Liver (tissue), 9 donors: ENCODE measurements around the gene CCDC33. TPM values are rescaled to one million over a fixed set of nuclear protein-coding genes. Genes with fewer than 3 reads are reported as not detected.

Experiments
- DNase-seq: peaks from one replicate; pipeline ENCODE4 v3.0.0-alpha.2; 2017; ENCODE audit warnings: low spot score
- H3K27ac ChIP-seq, 2 donors: one replicate each; pipeline ENCODE4 v1.7.0; 2013; ENCODE audit warnings: inconsistent platforms in 2 of 2, low read length in 2 of 2, control low read depth in 1 of 2, low read depth in 1 of 2, mild to moderate bottlenecking in 1 of 2
- H3K27me3 ChIP-seq, 4 donors: one replicate each; pipeline versions ENCODE4 v1.6.1 to v1.7.0; 2013; ENCODE audit warnings: low read length in 3 of 4, inconsistent platforms in 1 of 4, mild to moderate bottlenecking in 1 of 4, moderate library complexity in 1 of 4; ENCODE audit not compliant: control insufficient read depth in 4 of 4, insufficient read depth in 4 of 4
- H3K36me3 ChIP-seq, 4 donors: one replicate each; pipeline versions ENCODE4 v1.6.1 to v1.7.0; 2013; ENCODE audit warnings: low read length in 3 of 4, mild to moderate bottlenecking in 3 of 4, low read depth in 1 of 4, moderate library complexity in 1 of 4; ENCODE audit not compliant: control insufficient read depth in 4 of 4, insufficient read depth in 3 of 4
- H3K4me1 ChIP-seq, 4 donors: one replicate each; pipeline versions ENCODE4 v1.6.1 to v1.7.0; 2013; ENCODE audit warnings: low read length in 3 of 4, mild to moderate bottlenecking in 3 of 4, moderate library complexity in 1 of 4; ENCODE audit not compliant: control insufficient read depth in 4 of 4, insufficient read depth in 4 of 4
- H3K4me3 ChIP-seq, 3 donors: one replicate each; pipeline versions ENCODE4 v1.6.1 to v1.7.0; 2013; ENCODE audit warnings: low read length in 3 of 3, control low read depth in 1 of 3, low read depth in 1 of 3, mild to moderate bottlenecking in 1 of 3
- H3K9ac ChIP-seq, 2 donors: one replicate each; pipeline ENCODE4 v1.7.0; 2013; ENCODE audit warnings: low read length in 2 of 2, mild to moderate bottlenecking in 2 of 2, moderate library complexity in 2 of 2, control low read depth in 1 of 2, low read depth in 1 of 2
- H3K9me3 ChIP-seq, 4 donors: one replicate each; pipeline versions ENCODE4 v1.6.1 to v1.7.0; 2013; ENCODE audit warnings: low read length in 3 of 4; ENCODE audit not compliant: control insufficient read depth in 4 of 4
- ATF3 ChIP-seq: IDR thresholded peaks from 2 replicates; pipeline ENCODE4 v1.6.1; 2016; ENCODE audit warnings: antibody characterized with exemption
- CTCF ChIP-seq: fragments of 150-350 bp; IDR thresholded peaks from 2 replicates; pipeline ENCODE4 v1.5.1; 2017; ENCODE audit warnings: improper control_type of control experiment, low read depth, low read length; ENCODE audit not compliant: missing input control
- EGR1 ChIP-seq, 2 donors: IDR thresholded peaks; 2 replicates each; pipeline ENCODE4 v1.6.1; 2016 to 2018; ENCODE audit warnings: antibody characterized with exemption in 2 of 2, low read depth in 2 of 2
- FOXA1 ChIP-seq: IDR thresholded peaks from 2 replicates; pipeline ENCODE4 v1.6.1; 2016; ENCODE audit warnings: antibody characterized with exemption
- GABPA ChIP-seq, 2 donors: IDR thresholded peaks in 1 of 2; conservative IDR thresholded peaks in 1 of 2; 2 replicates each; pipeline ENCODE4 v1.6.1; 2016; ENCODE audit warnings: antibody characterized with exemption in 2 of 2, mild to moderate bottlenecking in 1 of 2, moderate library complexity in 1 of 2
- HNF4A ChIP-seq, 2 donors: conservative IDR thresholded peaks; 2 replicates each; pipeline ENCODE4 v1.6.1; 2016; ENCODE audit warnings: antibody characterized with exemption in 2 of 2, mild to moderate bottlenecking in 2 of 2
- HNF4G ChIP-seq: IDR thresholded peaks from 2 replicates; pipeline ENCODE4 v1.6.1; 2016; ENCODE audit warnings: antibody characterized with exemption
- JUND ChIP-seq, 2 donors: IDR thresholded peaks; 2 replicates each; pipeline ENCODE4 v1.6.1; 2016; ENCODE audit warnings: antibody characterized with exemption in 2 of 2
- NR2F2 ChIP-seq: IDR thresholded peaks from 2 replicates; pipeline ENCODE4 v1.6.1; 2016; ENCODE audit warnings: antibody characterized with exemption
- RAD21 ChIP-seq, 2 donors: IDR thresholded peaks; 2 replicates each; pipeline ENCODE4 v1.6.1; 2016; ENCODE audit warnings: antibody characterized with exemption in 2 of 2, mild to moderate bottlenecking in 2 of 2
- RXRA ChIP-seq, 2 donors: IDR thresholded peaks; 2 replicates each; pipeline ENCODE4 v1.6.1; 2017 to 2018; ENCODE audit warnings: antibody characterized with exemption in 2 of 2, mild to moderate bottlenecking in 1 of 2
- SP1 ChIP-seq: IDR thresholded peaks from 2 replicates; pipeline ENCODE4 v1.6.1; 2018; ENCODE audit warnings: antibody characterized with exemption, mild to moderate bottlenecking
- TAF1 ChIP-seq: conservative IDR thresholded peaks from 2 replicates; pipeline ENCODE4 v1.6.1; 2016; ENCODE audit warnings: antibody characterized with exemption, mild to moderate bottlenecking
- YY1 ChIP-seq: IDR thresholded peaks from 2 replicates; pipeline ENCODE4 v1.6.1; 2016; ENCODE audit warnings: antibody characterized with exemption, mild to moderate bottlenecking
- ZBTB33 ChIP-seq: IDR thresholded peaks from 2 replicates; pipeline ENCODE4 v1.6.1; 2016; ENCODE audit warnings: antibody characterized with exemption
- WGBS: extraction: QIAGEN DNeasy Blood & Tissue Kit; methylation state at CpG from one replicate; pipeline ENCODE4 v1.1.7; 2013; 5-methylcytosine and 5-hydroxymethylcytosine counted together
- polyA plus RNA-seq, 2 donors: library from polyadenylated mRNA; stranded (reverse) in 1 of 2; unstranded in 1 of 2; fragments of 200-250 nt in 1 of 2; fragments of >200 nt in 1 of 2; fragmentation: Nextera tagmentation in 1 of 2; extraction: Ambion mirVana in 1 of 2; gene quantifications; one replicate each; pipeline versions ENCODE4 v1.2.1 to v1.2.3, GENCODE V29; 2013 to 2015
- total RNA-seq, 2 donors: library from RNA; depleted of rRNA; stranded (reverse); fragments of >200 nt; gene quantifications; one replicate each; pipeline ENCODE4 v1.2.3, GENCODE V29; 2014
- TF ChIP-seq, protein P1 (sequence below): IDR thresholded peaks from 2 replicates; pipeline ENCODE4 v1.6.1; 2016; ENCODE audit warnings: antibody characterized with exemption, mild to moderate bottlenecking
- TF ChIP-seq, protein P2 (sequence below): IDR thresholded peaks from 2 replicates; pipeline ENCODE4 v1.6.1; 2016; ENCODE audit warnings: antibody characterized with exemption
- donor health status: healthy.
- donor health status: healthy.
- donor health status: healthy.
- donor health status: healthy.
- donor health status: healthy.

The CCDC33 gene
- total and polyA plus RNA-seq, 4 donors: not detected

DNA sequence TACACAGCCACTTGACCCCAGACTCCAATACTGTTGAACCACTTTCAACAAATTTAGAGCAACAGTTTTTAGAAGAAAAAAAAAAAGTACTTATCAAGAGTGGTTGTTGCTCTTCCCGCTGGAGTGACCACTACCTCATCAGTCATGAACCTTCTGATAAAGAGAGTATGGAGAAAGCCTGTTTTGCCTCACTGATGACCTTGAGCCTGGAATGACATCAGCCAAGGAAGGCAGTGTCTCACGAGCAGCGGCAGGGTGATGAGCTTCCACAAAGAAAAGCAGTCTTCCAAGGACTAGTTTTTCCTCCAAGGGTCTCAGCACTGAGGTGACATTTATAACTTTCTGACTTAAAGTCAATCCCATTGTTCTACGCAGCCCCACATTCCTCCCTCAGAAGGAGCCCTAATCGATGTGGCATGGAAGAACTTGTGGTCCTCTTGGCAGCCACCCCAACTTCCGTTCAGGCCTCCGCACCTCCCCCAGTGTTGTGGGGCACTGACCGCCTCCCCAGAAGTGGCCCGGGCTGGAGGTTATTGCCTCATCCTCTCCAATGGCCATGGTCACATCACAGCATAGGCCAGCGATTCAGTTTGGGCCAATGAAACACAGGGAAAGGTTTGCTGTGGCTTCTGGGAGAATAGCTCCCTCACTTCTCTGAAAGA lies 133.1 kb downstream of the CCDC33 start:
- 71% methylated on average over 10 of the region's 10 CpGs for WGBS
- no peaks in the 10 kb centered on the region for H3K9me3 ChIP-seq
- H3K36me3 ChIP-seq: no peaks in the 10 kb centered on the region
- H3K27me3 ChIP-seq: no peaks in the 10 kb centered on the region
- H3K27ac ChIP-seq: no peak overlapping the region
- H3K4me1 ChIP-seq: peaks cover 0 to 14% (median 8%) of the 10 kb centered on the region in 4 donors
- H3K4me3 ChIP-seq: no peak overlapping the region
- no peak for TF ChIP-seq HNF4G
- TF ChIP-seq ATF3: no peak
- TF ChIP-seq, protein P1, sequence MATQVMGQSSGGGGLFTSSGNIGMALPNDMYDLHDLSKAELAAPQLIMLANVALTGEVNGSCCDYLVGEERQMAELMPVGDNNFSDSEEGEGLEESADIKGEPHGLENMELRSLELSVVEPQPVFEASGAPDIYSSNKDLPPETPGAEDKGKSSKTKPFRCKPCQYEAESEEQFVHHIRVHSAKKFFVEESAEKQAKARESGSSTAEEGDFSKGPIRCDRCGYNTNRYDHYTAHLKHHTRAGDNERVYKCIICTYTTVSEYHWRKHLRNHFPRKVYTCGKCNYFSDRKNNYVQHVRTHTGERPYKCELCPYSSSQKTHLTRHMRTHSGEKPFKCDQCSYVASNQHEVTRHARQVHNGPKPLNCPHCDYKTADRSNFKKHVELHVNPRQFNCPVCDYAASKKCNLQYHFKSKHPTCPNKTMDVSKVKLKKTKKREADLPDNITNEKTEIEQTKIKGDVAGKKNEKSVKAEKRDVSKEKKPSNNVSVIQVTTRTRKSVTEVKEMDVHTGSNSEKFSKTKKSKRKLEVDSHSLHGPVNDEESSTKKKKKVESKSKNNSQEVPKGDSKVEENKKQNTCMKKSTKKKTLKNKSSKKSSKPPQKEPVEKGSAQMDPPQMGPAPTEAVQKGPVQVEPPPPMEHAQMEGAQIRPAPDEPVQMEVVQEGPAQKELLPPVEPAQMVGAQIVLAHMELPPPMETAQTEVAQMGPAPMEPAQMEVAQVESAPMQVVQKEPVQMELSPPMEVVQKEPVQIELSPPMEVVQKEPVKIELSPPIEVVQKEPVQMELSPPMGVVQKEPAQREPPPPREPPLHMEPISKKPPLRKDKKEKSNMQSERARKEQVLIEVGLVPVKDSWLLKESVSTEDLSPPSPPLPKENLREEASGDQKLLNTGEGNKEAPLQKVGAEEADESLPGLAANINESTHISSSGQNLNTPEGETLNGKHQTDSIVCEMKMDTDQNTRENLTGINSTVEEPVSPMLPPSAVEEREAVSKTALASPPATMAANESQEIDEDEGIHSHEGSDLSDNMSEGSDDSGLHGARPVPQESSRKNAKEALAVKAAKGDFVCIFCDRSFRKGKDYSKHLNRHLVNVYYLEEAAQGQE: no peak
- no peak for TF ChIP-seq TAF1
- TF ChIP-seq HNF4A (conservative IDR thresholded peaks at IDR 0.05): no peak
- TF ChIP-seq ZBTB33: no peak
- no peak for TF ChIP-seq RXRA (IDR thresholded peaks at IDR 0.05)
- TF ChIP-seq YY1: no peak
- no peak for TF ChIP-seq FOXA1
- TF ChIP-seq JUND (IDR thresholded peaks at IDR 0.05): no peak
- TF ChIP-seq NR2F2: no peak
- no peak for TF ChIP-seq CTCF
- TF ChIP-seq RAD21 (IDR thresholded peaks at IDR 0.05): no peak
- no peak for TF ChIP-seq EGR1 (IDR thresholded peaks at IDR 0.05; ENCODE audit: low read depth in 2 of 2)
- no peak overlapping the region for H3K9ac ChIP-seq
- DNase-seq: no peak

- DNase-seq: no peak
- 89% methylated on average over 2 of the region's 2 CpGs for WGBS
These were observed 133.6 kb downstream of the CCDC33 start for GRCh38 chr15:74369756-74370155.

More at GRCh38 chr15:74369756-74370155, 133.6 kb downstream of the CCDC33 start:
- H3K36me3 ChIP-seq: no peaks in the 10 kb centered on the region
- no peak overlapping the region for H3K9ac ChIP-seq
- no peaks in the 10 kb centered on the region for H3K27me3 ChIP-seq
- H3K4me1 ChIP-seq: peaks cover 0 to 18% (median 12%) of the 10 kb centered on the region in 4 donors
- TF ChIP-seq GABPA (IDR thresholded peaks at IDR 0.05 in 1 of 2, conservative IDR thresholded peaks at IDR 0.05 in 1 of 2) (no peak), EGR1 (IDR thresholded peaks at IDR 0.05; ENCODE audit: low read depth in 2 of 2) (no peak), YY1 (no peak), SP1 (no peak), JUND (IDR thresholded peaks at IDR 0.05) (no peak), HNF4G (no peak), HNF4A (conservative IDR thresholded peaks at IDR 0.05) (no peak), RXRA (IDR thresholded peaks at IDR 0.05) (no peak), CTCF (no peak), NR2F2 (no peak), FOXA1 (no peak), ZBTB33 (no peak)
- TF ChIP-seq, protein P2, sequence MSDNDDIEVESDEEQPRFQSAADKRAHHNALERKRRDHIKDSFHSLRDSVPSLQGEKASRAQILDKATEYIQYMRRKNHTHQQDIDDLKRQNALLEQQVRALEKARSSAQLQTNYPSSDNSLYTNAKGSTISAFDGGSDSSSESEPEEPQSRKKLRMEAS: no peak
- no peak overlapping the region for H3K4me3 ChIP-seq
- no peak overlapping the region for H3K27ac ChIP-seq
- H3K9me3 ChIP-seq: no peaks in the 10 kb centered on the region
